Cerebellar cortex (tissue), 1 donor: Measurements from ENCODE around the gene STXBP6.
"Not testable (repeated sequence)": the region's sequence is repeated elsewhere in the genome, so short reads cannot be mapped to it uniquely, and the experiment has no call there.

Experiments used
- DNase-seq: peaks from one replicate; pipeline ENCODE4 v3.0.0-alpha.2; 2015; ENCODE audit warnings: low spot score

STXBP6 gene

GRCh38 chr14:24956104-24956503, 93.8 kb downstream of the STXBP6 start:
- no peak for DNase-seq

DNA sequence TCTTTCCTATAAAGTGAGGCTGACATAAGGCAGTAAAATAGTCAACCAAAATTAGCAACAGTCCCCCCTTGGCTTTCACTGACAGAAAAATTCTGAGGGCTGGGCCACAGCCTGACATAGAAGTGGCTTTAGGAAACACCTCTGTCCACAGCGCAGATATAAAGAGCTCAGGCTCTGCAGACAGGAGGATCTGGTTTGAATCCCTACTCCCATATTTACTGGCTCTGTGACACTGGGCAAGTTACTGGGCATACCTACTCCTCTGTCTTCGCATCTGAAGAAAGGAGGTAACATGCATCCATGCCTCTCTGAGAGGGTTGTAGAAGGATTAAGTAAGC, 95.3 kb downstream of the STXBP6 start:
- no peak for DNase-seq

- DNase-seq = no peak
Observed at GRCh38 chr14:24954037-24954699, 95.8 kb downstream of the STXBP6 start.

DNA sequence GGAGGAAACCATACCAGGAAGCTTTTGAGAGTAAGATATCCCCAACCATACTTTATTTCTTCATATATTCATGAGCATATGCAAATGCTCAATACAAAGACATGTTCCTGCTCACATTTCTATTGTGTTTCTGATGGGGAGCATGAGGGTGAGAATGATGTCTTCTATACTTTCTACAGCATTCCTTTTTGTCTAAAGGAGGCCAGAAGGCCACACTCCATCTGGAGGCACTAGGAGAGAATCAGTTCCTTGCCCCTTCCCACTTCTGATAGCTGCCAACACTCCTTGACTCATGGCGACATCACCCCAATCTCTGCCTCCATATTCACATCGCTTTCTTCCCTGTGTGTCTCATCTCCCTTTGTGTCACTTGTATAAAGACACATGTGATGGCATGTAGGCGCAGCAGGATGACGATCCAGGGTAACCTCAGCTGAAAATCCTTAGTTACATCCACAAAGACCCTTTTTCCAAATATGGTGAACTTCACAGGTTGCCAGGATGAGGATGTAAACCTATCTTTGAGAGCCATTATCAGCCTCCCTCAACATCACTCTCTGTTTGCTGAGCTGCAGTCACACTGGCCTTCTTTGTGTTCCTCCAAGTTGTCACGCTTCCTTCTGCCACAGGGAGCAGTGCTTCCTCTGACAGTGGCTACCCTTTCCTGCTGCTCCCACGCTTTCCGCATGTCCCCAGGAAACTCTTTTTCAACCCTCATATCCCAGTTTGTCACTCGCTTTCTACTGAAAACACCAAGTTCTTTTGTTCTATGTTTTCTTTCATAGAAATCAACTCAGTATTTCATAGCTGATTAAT, 96.9 kb downstream of the STXBP6 start:
- no peak for DNase-seq

GRCh38 chr14:24948261-24948847, 101.6 kb downstream of the STXBP6 start:
- no peak for DNase-seq

DNA sequence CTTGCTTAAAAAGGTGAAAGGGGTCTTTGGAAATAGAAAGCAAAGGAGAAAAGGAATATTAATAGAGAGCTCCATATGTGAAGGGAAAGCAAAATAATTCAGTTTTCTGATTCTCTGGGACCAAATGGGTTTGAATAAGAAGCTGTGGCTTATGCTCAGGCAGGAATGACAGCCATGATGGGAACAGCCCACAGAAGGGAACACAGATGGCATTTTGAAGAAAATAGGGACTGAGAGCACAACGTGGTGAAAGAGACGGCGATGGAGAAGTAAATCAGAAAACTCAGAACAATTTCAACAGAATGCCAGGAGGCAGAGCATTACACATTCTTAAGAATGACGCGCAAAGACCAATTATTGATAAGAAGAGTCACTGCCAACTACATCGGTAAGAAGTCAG, 102.8 kb downstream of the STXBP6 start:
- no peak for DNase-seq

GRCh38 chr14:24944800-24945199, 105.1 kb downstream of the STXBP6 start:
- no peak for DNase-seq

DNA sequence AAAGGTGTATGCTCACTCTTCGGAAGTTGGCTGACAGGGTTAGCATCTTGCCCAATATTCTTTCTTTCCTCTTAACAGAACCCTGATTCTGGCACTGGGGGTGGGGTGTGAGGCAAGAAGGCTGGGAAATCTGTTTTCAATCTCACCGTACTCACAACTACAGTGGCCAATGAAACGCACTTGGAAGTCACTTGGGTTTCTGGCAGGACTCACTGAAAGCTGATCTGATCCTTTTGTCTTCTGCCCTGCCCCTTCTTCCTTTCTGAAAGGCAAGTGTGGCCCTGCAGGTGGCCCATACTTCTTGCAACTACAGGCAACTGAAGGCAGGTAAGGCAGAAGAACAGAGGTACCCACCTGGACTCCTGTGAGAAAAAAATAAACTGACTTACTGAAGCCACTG, 106.9 kb downstream of the STXBP6 start:
- no peak for DNase-seq

DNA sequence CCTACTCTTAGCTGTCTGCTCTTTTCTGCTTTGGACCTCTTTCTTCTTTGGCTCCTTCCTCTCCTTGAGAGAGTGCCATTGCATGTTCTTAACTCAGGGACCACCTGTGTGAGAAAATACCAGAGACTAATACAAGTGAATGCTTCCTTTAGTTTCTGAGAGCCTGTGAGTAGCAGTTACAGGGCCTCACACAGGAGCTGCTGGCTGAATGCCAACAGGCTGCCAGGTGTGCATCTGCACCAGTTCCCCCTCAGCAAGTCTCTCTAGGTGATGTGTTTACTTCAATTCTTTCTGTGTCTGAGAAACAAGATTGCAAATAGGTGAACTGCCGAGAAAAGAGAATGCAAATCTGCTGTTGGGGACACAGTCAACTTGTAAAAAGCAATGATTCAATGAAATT, 108.2 kb downstream of the STXBP6 start:
- no peak for DNase-seq

DNA sequence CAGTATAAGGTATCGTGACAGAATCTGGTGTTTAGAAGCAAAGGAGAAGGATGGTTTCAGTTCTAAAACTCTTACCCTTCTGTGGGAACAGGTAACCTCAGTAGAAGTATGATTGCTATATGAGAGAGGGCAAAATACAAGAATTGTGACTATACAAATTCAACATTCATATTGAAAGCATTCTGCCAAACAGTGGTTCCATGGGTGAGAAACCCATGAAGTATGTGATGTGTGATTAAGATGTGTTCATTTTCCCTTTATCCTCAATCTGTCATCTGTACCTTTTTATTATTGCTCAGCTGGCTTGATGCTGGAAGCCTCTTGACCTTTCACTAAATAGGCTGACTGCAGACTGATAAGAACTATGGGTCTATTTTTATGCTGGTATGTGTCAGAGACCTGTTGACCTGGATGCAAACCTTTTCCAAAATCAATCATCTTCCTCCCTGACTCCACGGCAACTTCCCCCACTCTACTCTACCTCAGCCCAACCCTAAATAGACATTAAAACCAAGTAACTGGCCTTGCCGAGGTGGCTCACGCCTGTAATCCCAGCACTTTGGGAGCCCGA, 109.6 kb downstream of the STXBP6 start:
- no peak for DNase-seq

- DNase-seq = no peak
Observed at GRCh38 chr14:24938593-24938992, 111.4 kb downstream of the STXBP6 start.

GRCh38 chr14:24937300-24937699, 112.6 kb downstream of the STXBP6 start:
- no peak for DNase-seq

- not testable (repeated sequence) for DNase-seq
Observed at GRCh38 chr14:24936773-24937172, 113.2 kb downstream of the STXBP6 start.

GRCh38 chr14:24935796-24936195, 114.2 kb downstream of the STXBP6 start:
- DNase-seq = no peak

- no peak for DNase-seq
Observed at GRCh38 chr14:24928386-24928900, 121.5 kb downstream of the STXBP6 start.

DNA sequence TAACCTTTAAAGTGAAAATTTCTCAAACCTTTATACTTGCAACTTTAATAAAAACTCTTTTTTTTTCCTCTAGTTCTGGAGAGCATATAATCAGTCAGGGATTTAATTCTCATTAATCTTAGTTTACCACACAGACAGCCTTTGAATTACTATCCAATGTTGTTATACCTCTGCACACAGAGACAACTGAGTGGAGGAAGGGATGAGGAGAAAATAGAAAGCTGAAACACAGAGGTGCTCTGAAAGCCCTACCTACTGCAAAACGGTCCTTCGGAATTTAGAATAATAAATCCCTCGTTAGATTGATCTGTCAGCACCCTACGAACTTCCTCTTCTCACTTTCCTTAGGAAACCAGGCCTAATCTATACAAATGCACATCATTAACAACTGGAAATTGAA, 122.1 kb downstream of the STXBP6 start:
- no peak for DNase-seq

GRCh38 chr14:24925771-24926374, 124.1 kb downstream of the STXBP6 start:
- no peak for DNase-seq

DNA sequence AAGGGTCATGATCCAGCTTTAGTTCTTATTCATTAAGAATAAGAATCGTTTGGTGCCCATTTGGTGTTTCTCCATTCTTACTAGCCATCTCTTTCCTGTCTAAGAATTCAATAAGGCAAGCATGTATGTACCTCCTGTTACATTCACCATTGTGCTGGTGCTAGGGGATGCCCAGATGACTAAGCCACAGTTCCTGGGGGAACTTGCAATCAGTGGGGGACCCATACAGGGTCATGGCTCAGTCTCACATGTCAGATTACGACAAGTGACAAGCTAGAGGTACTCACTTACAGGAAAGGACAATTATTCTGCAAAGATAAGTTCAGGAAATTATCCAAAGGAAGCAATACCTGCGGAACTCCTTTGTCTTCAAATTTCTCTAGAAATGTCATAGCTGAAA, 125.4 kb downstream of the STXBP6 start:
- no peak for DNase-seq

- DNase-seq = no peak
Observed at GRCh38 chr14:24921903-24922302, 128.0 kb downstream of the STXBP6 start.

GRCh38 chr14:24920265-24921075, 129.5 kb downstream of the STXBP6 start:
- DNase-seq = no peak

DNA sequence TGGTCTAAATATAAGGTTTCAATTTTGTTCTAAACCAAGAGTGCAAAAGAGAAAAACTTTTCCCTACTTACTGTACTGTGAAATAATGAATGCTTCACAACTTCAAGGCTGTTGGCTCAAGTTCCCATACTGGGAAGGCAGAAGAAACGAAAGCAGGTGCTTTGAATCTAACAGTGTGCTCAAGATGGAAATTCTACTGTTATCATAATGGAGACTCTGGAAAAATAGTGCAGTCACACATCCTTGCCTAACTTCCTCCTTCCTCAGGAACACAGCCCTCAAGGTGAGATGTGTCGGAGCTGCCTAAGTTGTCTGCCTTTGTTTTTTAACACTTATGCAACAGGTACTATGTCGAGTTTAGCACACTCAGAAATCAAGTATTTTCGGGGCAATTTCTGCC, 131.1 kb downstream of the STXBP6 start:
- no peak for DNase-seq
